SK-N-MC (cell line): ENCODE measurements around the gene MCTP2.

Experiments
- EZH2 ChIP-seq: fragments of 200-600 bp; sonication (generic); IDR thresholded peaks from one replicate; pipeline ENCODE4 v1.6.1; 2017; ENCODE audit warnings: antibody characterized with exemption
- FOXP2 ChIP-seq: optimal IDR thresholded peaks from 2 replicates; pipeline ENCODE3; 2011; ENCODE audit warnings: mild to moderate bottlenecking, moderate library complexity; ENCODE audit not compliant: insufficient read depth; ENCODE audit errors: extremely low read length, control extremely low read depth
- POLR2AphosphoS5 ChIP-seq: IDR thresholded peaks from 2 replicates; pipeline ENCODE4 v1.6.1; 2012; ENCODE audit warnings: mild to moderate bottlenecking, low read depth, low read length, borderline replicate concordance

- TF ChIP-seq POLR2AphosphoS5: no peak
- TF ChIP-seq EZH2: no peak
- no peak for TF ChIP-seq FOXP2
Observed at GRCh38 chr15:94323076-94323475, 91.7 kb downstream of the MCTP2 start.
